Activated naive CD4-positive, alpha-beta T cell treated with anti-CD3 and anti-CD28 coated beads, Interleukin-2, amount 50 U/mL, for 24 hours (primary cell): ENCODE measurements around the gene MON1B.
A peak's percentile ranks its signal among the peaks of the same experiment; 100 is the strongest.
"Not testable (repeated sequence)": the region's sequence is repeated elsewhere in the genome, so short reads cannot be mapped to it uniquely, and the experiment has no call there.

Experiments used
- H3K27ac Mint-ChIP-seq: one replicate; pipeline ENCODE4 v1.8.0; 2021; ENCODE audit warnings: mild to moderate bottlenecking, mixed read lengths
- H3K27me3 Mint-ChIP-seq: one replicate; pipeline ENCODE4 v1.8.0; 2021; ENCODE audit warnings: mixed read lengths
- H3K36me3 Mint-ChIP-seq: one replicate; pipeline ENCODE4 v1.8.0; 2021; ENCODE audit warnings: mixed read lengths
- H3K4me1 Mint-ChIP-seq: one replicate; pipeline ENCODE4 v1.8.0; 2021; ENCODE audit warnings: mixed read lengths
- H3K4me3 Mint-ChIP-seq: one replicate; pipeline ENCODE4 v1.8.0; 2021; ENCODE audit warnings: mild to moderate bottlenecking, mixed read lengths
- H3K9me3 Mint-ChIP-seq: one replicate; pipeline ENCODE4 v1.8.0; 2021; ENCODE audit warnings: mixed read lengths

Gene MON1B

DNA sequence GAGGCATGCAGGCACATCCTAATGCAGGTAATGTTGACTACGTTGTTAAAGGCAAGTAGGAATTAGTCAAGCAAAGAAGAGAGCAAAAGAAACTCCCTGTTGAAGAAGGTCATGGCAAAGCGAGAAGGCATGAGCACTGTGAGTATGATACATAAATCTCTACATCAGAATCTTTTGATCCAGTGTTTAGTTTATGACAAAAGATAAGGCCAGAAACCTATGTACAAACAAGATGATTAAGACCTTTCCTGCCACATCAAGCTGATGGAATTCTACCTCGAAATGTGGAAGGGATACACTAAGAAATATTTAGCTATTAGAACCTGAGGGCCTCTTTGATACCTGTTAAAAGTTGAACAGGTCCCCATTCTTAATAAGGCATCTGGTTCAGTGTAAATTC, 28.4 kb downstream of the MON1B start:
- no peaks in the 10 kb centered on the region for H3K4me1 Mint-ChIP-seq
- H3K27ac Mint-ChIP-seq = no peak overlapping the region
- H3K36me3 Mint-ChIP-seq = no peaks in the 10 kb centered on the region
- H3K4me3 Mint-ChIP-seq = no peak overlapping the region
- H3K27me3 Mint-ChIP-seq = no peaks in the 10 kb centered on the region
- H3K9me3 Mint-ChIP-seq = no peaks in the 10 kb centered on the region

- Mint-ChIP-seq H3K4me1 (no peaks in the 10 kb centered on the region), H3K27me3 (no peaks in the 10 kb centered on the region), H3K36me3 (no peaks in the 10 kb centered on the region), H3K27ac (no peak overlapping the region), H3K4me3 (no peak overlapping the region), H3K9me3 (no peaks in the 10 kb centered on the region)
These were observed 29.4 kb downstream of the MON1B start for GRCh38 chr16:77220427-77220826.

DNA sequence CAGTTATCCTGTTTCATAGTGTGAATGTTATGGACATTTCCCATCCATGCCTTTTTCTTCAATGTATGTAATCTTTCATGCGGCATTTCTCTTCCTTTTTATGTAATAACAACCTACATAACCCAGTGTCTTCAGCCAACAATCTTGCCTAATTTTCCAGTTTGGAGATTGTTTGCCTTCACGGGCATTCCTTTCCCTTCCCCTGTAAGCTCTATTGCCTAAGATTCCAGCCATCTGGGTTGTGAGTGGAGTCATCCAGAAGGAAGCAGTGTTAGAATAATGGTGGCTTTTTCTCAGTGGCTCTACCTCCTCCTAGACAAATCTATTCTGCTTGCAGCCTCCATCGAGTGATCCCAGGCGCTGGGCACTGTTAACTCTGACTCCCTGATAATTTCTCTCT, 30.5 kb downstream of the MON1B start:
- H3K27me3 Mint-ChIP-seq = no peaks in the 10 kb centered on the region
- no peak overlapping the region for H3K4me3 Mint-ChIP-seq
- no peaks in the 10 kb centered on the region for H3K36me3 Mint-ChIP-seq
- no peaks in the 10 kb centered on the region for H3K9me3 Mint-ChIP-seq
- H3K27ac Mint-ChIP-seq = no peak overlapping the region
- H3K4me1 Mint-ChIP-seq = no peaks in the 10 kb centered on the region

DNA sequence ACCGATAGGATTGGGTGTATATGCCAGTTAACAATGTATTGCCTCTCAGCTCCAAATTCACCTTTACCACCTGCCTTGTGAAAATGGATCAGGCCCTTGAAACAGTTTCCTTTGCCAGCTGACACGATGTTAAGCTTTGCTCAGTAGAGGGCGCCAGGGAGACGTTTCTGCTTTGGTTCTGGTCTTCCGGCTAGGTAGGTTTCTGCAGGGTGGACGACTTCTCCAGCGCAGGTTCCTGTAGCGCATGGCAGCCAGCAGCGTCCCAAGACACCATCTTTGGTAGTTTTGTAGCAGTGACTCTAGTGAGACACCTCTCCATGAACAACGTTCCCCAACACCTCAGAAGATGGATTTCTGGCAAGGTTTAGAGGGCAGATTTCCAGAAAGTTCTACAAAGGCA, 32.2 kb downstream of the MON1B start:
- no peaks in the 10 kb centered on the region for H3K4me1 Mint-ChIP-seq
- H3K4me3 Mint-ChIP-seq = no peak overlapping the region
- H3K9me3 Mint-ChIP-seq = no peaks in the 10 kb centered on the region
- H3K27me3 Mint-ChIP-seq = no peaks in the 10 kb centered on the region
- no peak overlapping the region for H3K27ac Mint-ChIP-seq
- H3K36me3 Mint-ChIP-seq = no peaks in the 10 kb centered on the region

DNA sequence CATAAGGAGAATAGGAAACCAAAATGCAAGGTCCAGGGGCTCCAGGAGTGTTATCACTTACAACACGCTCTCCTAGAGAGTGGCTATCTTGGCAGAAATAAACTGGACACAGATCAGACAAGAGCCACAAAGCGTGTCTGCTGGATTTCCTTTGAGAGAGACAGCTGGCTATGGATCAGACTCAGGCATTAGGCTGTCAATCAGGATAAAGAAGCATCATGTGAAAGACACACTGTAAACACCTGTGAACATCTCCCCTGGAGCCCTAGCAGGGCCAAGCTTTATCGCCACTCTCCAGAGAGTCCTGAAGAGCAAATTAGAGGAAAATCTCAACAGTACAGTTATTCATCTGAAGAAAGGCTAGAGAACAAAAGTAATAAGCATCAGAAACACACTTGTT, 34.2 kb downstream of the MON1B start:
- H3K27me3 Mint-ChIP-seq = peaks cover 3% of the 10 kb centered on the region
- no peak overlapping the region for H3K4me3 Mint-ChIP-seq
- no peak overlapping the region for H3K27ac Mint-ChIP-seq
- no peaks in the 10 kb centered on the region for H3K4me1 Mint-ChIP-seq
- H3K36me3 Mint-ChIP-seq = no peaks in the 10 kb centered on the region
- H3K9me3 Mint-ChIP-seq = no peaks in the 10 kb centered on the region

- Mint-ChIP-seq H3K27ac (no peak overlapping the region), H3K36me3 (no peaks in the 10 kb centered on the region), H3K9me3 (no peaks in the 10 kb centered on the region), H3K4me3 (no peak overlapping the region), H3K27me3 (peaks cover 6% of the 10 kb centered on the region), H3K4me1 (no peaks in the 10 kb centered on the region)
These were observed 36.8 kb downstream of the MON1B start for GRCh38 chr16:77227745-77228144.

DNA sequence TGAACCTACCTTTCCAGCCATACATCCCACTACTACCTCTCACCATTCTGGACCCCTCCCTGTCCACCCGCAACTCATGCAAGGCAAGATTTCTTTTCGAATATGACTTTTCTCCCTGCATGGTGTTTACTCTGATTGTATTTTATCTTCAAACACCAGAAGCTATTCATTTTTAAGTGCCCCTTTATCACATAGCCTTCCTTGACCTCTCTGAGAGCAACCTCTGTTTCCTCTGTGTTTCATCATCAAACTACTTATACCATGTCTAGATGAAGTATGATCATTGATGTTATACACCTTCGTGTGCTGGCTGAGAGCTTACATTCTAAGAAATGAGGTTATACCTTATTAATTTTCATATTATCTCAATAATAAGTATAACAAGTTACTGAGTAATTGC, 40.1 kb downstream of the MON1B start:
- peaks cover 2% of the 10 kb centered on the region for H3K4me1 Mint-ChIP-seq
- H3K4me3 Mint-ChIP-seq = no peak overlapping the region
- H3K27ac Mint-ChIP-seq = no peak overlapping the region
- H3K36me3 Mint-ChIP-seq = no peaks in the 10 kb centered on the region
- no peaks in the 10 kb centered on the region for H3K9me3 Mint-ChIP-seq
- H3K27me3 Mint-ChIP-seq = peaks cover 11% of the 10 kb centered on the region

- Mint-ChIP-seq H3K27ac (no peak overlapping the region), H3K9me3 (no peaks in the 10 kb centered on the region), H3K27me3 (peaks cover 17% of the 10 kb centered on the region), H3K4me1 (peaks cover 6% of the 10 kb centered on the region), H3K4me3 (no peak overlapping the region), H3K36me3 (no peaks in the 10 kb centered on the region)
These were observed 43.0 kb downstream of the MON1B start for GRCh38 chr16:77233799-77234519.

- H3K4me3 Mint-ChIP-seq = no peak overlapping the region
- no peaks in the 10 kb centered on the region for H3K36me3 Mint-ChIP-seq
- H3K27ac Mint-ChIP-seq = no peak overlapping the region
- H3K4me1 Mint-ChIP-seq = peaks cover 6% of the 10 kb centered on the region
- H3K9me3 Mint-ChIP-seq = no peaks in the 10 kb centered on the region
- peaks cover 17% of the 10 kb centered on the region for H3K27me3 Mint-ChIP-seq
These were observed 43.6 kb downstream of the MON1B start for GRCh38 chr16:77234611-77235010.

DNA sequence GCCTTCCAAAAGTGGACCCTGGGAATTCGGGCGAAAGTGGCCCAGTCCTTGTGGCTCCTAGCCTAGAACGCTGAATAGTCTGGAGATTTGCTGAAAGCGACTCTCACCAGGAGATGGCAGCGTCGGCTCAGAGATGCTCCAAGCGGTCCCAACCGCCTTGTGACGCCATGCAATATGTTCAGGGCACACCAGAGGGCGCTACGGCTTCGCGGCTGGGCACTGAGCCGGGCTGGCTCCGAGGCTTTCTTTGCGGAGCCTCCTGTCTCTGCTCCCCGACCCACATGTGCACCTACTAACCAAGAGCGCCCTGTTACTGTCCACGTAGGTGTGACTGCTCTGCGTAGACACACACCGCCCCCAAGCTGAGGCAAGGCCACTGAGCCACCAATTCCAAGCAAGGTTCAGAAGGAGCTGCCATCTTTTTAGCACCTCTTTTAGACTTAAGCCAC, 45.1 kb downstream of the MON1B start:
- no peak overlapping the region for H3K27ac Mint-ChIP-seq
- H3K9me3 Mint-ChIP-seq = no peaks in the 10 kb centered on the region
- H3K36me3 Mint-ChIP-seq = no peaks in the 10 kb centered on the region
- H3K4me1 Mint-ChIP-seq = peaks cover 6% of the 10 kb centered on the region
- peak overlapping the region; percentile 60 for H3K4me3 Mint-ChIP-seq
- H3K27me3 Mint-ChIP-seq = peaks cover 13% of the 10 kb centered on the region

GRCh38 chr16:77238593-77238992, 47.6 kb downstream of the MON1B start:
- H3K4me3 Mint-ChIP-seq = no peak overlapping the region
- H3K4me1 Mint-ChIP-seq = peaks cover 6% of the 10 kb centered on the region
- H3K36me3 Mint-ChIP-seq = no peaks in the 10 kb centered on the region
- no peak overlapping the region for H3K27ac Mint-ChIP-seq
- no peaks in the 10 kb centered on the region for H3K9me3 Mint-ChIP-seq
- H3K27me3 Mint-ChIP-seq = peaks cover 13% of the 10 kb centered on the region

DNA sequence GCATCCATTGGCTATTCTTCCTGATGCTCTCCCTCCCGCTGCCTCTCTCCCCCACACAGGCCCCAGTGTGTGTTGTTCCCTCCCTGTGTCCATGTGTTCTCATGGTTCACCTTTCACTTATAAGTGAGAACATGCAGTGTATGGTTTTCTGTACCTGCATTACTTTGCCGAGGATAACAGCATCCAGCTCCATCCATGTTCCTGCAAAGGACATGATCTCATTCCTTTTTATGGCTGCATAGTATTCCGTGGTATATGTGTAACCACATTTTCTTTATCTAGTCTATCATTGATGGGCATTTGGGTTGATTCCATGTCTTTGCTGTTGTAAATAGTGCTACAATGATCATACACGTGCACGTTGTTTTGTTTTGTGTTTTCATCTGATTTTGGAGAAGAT, 51.5 kb downstream of the MON1B start:
- H3K27me3 Mint-ChIP-seq, H3K4me1 Mint-ChIP-seq, H3K27ac Mint-ChIP-seq, H3K4me3 Mint-ChIP-seq, H3K9me3 Mint-ChIP-seq, H3K36me3 Mint-ChIP-seq: not testable (repeated sequence)

DNA sequence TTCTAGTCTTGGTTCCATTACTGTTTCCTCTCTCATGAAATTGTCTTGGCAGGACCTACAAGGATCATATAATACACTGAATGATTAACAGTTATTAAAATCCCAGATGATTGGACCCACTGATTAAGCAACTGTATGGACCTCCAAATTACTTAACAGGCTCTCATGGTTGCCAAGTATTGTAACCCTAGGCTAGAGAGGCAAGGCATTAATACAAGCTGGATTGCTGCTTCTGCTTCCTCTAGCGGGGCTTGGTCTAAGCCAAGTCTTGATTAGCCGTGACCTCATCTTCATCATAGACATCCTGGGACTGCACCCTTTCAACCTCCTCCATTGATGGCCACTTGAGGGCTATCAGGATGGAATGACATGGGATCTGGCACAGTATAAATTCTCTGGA, 55.2 kb downstream of the MON1B start:
- Mint-ChIP-seq H3K4me3 (no peak overlapping the region), H3K27ac (peak overlapping the region; percentile 43), H3K27me3 (no peaks in the 10 kb centered on the region), H3K36me3 (no peaks in the 10 kb centered on the region), H3K4me1 (no peaks in the 10 kb centered on the region), H3K9me3 (no peaks in the 10 kb centered on the region)

DNA sequence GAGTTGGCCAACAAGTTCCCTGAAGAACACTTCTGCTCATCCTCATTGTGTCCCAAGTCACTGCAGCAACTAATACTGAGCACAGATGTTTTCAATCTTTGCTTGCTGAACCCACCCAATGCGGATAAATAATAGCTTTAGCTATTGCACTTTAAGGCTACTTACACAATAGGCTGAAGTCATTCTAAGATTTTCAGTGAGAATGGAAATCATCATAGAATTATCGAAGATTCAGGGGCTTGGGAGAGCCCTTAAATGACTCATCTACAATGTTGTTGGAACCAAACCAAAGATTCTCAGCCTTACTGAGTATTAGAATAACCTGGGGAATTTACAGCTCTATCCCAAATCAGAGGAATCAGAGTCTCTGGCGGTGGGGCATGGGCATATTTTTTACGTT, 59.4 kb downstream of the MON1B start:
- Mint-ChIP-seq H3K27ac (no peak overlapping the region), H3K27me3 (peaks cover 3% of the 10 kb centered on the region), H3K4me1 (no peaks in the 10 kb centered on the region), H3K36me3 (no peaks in the 10 kb centered on the region), H3K4me3 (no peak overlapping the region), H3K9me3 (no peaks in the 10 kb centered on the region)
